Inflammatory macrophage treated with lipopolysaccharide for 4 hours (primary cell): ENCODE measurements around the gene NPDC1.

Experiments used
- DNase-seq: peaks from one replicate; pipeline ENCODE4 v3.0.0-alpha.2; 2020

NPDC1 gene

DNA sequence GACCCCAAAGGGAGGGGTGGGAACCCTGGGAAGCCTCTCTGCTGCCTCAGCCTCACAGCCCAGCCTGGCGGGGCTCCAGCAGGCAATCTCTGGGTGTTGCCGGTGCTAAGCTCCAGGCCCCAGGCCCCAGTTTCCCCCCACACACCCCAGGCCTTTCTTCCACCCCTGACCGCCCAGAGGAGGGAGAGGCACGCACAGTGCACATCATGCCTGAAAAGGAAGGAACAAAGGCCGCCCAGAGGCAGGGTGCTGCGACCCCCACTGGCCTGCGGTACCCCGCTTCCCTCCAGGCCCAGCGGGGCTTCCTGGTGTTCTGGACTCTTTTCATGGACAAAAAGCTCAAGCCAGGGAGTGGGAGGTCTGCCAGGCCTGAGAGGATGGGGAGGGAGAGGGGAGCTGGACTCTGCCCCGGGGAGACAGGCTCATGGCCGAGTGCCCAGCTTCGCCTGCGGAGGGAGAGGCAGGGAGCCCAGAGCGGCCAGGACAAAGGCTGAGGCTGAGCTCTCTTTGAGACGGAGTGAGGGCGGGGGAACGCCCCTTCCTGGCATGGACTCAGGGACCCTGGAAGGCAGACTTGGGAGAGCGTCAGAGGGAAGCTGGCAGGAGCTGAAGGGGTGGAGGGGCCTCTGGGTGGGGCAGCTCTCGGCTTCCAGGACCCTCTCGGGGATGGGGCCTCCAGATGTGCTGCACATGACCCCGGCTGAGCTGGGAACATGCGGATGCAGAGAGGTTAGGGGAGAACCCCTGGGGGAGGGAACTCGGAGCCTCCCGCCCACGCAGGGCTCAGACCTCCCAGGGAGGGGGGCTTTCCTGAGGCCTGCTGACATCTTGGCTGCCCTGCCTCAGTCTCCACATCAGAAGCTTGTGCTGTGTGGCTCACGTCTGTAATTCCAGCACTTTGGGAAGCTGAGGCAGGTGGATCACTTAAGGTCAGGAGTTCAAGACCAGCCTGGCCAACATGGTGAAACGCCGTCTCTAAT lies 9.7 kb upstream of the NPDC1 start:
- DNase-seq = no peak

GRCh38 chr9:137054932-137055384 lies 9.0 kb upstream of the NPDC1 start:
- DNase-seq = no peak

- DNase-seq = no peak
Observed at GRCh38 chr9:137053944-137054931, 8.3 kb upstream of the NPDC1 start, which contains the start of gene ENTPD2. TSS of gene ENTPD2 (minus strand) at chr9:137054061. CDS start at chr9:137053997, 64 bp downstream.

- DNase-seq = no peak
Observed at GRCh38 chr9:137052998-137053943, 7.3 kb upstream of the NPDC1 start.

GRCh38 chr9:137052293-137052692 lies 6.3 kb upstream of the NPDC1 start:
- no peak for DNase-seq

GRCh38 chr9:137051145-137051724 lies 5.3 kb upstream of the NPDC1 start:
- DNase-seq = no peak

GRCh38 chr9:137050570-137050969 lies 4.6 kb upstream of the NPDC1 start:
- no peak for DNase-seq

DNA sequence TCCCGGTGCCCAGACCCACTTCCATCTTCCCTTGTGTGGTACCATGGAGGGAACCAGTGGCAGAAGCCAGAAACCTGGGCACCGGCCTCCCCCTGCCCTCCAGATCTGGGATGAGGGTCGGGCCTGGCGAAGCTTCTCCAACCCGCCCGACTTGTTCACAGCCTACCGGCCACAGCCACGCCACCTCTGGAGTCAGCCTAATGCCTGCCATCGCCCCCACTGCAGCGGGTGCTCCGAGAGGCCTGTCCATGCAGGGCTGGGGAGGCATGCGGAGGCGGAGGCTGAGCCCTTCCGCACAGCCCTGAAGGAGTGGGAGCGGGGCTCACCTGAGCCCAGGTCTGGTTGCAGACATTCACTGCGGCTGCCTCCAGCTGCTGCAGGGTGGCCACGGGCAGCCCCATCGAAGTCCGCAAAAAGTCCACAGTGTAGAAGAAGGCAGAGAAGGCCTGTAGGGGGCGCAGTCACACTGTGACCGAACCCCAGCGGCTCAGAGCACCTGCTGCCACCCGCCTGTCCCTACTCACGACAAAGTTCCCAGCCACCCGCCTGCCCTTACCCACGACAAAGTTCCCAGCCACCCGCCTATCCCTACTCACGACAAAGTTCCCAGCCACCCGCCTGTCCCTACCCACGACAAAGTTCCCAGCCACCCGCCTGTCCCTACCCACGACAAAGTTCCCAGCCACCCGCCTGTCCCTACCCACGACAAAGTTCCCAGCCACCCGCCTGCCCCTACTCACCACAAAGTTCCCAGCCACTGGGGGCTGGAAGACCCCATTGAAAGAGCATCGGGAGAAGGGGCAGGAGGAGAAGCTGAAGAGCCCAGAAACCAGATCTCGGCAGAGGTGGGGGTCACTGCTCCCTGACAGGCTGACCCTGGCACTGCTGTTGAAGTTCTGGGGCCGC lies 3.8 kb upstream of the NPDC1 start:
- peak; percentile 38 for DNase-seq

- no peak for DNase-seq
Observed at GRCh38 chr9:137048655-137049543, 2.9 kb upstream of the NPDC1 start.

- no peak for DNase-seq
Observed at GRCh38 chr9:137045294-137046087, 486 bp downstream of the NPDC1 start.

- DNase-seq = no peak
Observed at GRCh38 chr9:137044502-137045177, 1.3 kb downstream of the NPDC1 start.

DNA sequence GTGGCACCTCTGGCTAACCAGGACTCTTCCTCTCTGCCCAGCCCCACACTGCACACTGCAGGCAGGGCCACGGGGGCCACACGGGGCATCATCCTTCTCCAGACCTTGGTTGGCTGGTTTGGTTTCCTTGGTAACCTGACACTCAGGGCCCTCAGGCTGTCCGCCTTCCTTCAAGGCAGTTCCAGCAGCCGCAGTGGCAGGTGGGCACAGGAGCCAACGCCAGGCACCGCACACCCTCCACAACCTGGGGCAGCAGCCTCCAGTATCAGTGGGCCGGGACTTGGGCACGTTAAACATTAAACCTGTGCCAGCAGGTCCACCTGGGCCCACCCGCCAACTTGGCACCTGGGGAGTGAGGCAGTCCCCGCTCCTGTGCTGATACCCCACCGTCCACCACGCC lies 1.9 kb downstream of the NPDC1 start:
- DNase-seq = no peak

- no peak for DNase-seq
Observed at GRCh38 chr9:137042751-137043727, 2.9 kb downstream of the NPDC1 start.

GRCh38 chr9:137041124-137041523 lies 4.9 kb downstream of the NPDC1 start:
- DNase-seq = no peak

GRCh38 chr9:137040568-137040967 lies 5.4 kb downstream of the NPDC1 start:
- DNase-seq = no peak

DNA sequence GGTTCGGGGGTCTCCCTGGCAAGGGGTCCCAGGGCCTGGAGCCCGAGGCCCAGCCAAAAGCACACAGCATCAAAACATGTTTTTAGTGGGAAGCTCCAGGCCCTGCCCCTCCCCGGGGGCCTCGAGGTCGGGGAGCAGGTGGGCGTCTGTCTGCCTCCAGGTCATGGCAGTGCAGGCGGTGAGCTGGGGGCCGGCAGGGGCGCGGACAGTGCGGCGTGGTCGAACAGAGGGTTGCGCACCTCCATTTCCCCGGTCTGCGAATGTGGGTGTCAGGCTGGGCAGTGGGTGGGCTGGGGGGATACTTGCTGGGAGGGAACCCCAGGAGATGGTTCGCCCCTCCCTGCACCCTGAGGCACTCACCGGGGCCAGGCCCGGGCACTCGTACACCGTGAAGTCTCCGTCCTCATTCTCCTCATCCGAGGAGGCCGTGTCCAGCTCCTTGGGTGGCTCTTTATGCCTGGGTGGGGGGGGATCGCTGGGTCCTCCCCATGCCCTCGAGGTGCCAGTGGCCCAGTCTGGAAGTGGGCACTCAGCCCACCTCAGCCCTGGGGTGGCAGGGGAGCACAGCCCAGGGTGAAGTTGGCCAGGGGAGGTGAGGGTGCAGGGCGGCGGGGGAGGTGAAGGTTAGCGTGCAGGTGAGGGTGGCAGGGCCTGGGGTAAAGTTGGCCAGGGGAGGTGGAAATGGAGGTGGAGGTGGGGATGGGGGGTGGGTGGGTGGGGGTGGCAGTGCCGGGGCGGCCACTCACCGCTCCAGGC lies 6.2 kb downstream of the NPDC1 start:
- DNase-seq = no peak
